Neutrophil (primary cell): ENCODE data around the gene MSH2.

Experiments used
- H3K27ac ChIP-seq: fragments of 200-600 bp; sonication (generic); 2 replicates; pipeline ENCODE4 v1.5.1; 2016; ENCODE audit warnings: mild to moderate bottlenecking, moderate library complexity
- H3K27me3 ChIP-seq: fragments of 200-600 bp; sonication (generic); 2 replicates; pipeline ENCODE4 v1.6.0; 2016; ENCODE audit warnings: mild to moderate bottlenecking
- H3K36me3 ChIP-seq: fragments of 200-600 bp; sonication (generic); 2 replicates; pipeline ENCODE4 v1.5.1; 2017
- H3K4me1 ChIP-seq, 2 experiments: fragments of 200-600 bp in 1 of 2; sonication (generic) in 1 of 2; 1 replicate in 1 of 2; 2 replicates in 1 of 2; pipeline versions ENCODE4 v1.5.1 to v1.6.1; 2013 to 2016; ENCODE audit warnings: low read depth in 1 of 2, low read length in 1 of 2, mild to moderate bottlenecking in 1 of 2, moderate library complexity in 1 of 2; ENCODE audit not compliant: control insufficient read depth in 1 of 2, insufficient read depth in 1 of 2
- H3K4me3 ChIP-seq, 2 experiments: fragments of 200-600 bp in 1 of 2; sonication (generic) in 1 of 2; 1 replicate in 1 of 2; 2 replicates in 1 of 2; pipeline ENCODE4 v1.5.1; 2013 to 2016; ENCODE audit warnings: low read depth in 1 of 2, low read length in 1 of 2, mild to moderate bottlenecking in 1 of 2, moderate library complexity in 1 of 2
- H3K9me3 ChIP-seq: fragments of 200-600 bp; sonication (generic); 2 replicates; pipeline ENCODE4 v1.5.1; 2016
- CTCF ChIP-seq: fragments of 200-600 bp; sonication (generic); IDR thresholded peaks from 2 replicates; pipeline ENCODE4 v1.5.1; 2016; ENCODE audit warnings: antibody characterized with exemption

The MSH2 gene

GRCh38 chr2:47485177-47485576 is 82.2 kb downstream of the MSH2 start:
- Histone ChIP-seq H3K9me3 (no peaks in the 10 kb centered on the region), H3K36me3 (no peaks in the 10 kb centered on the region), H3K27me3 (no peaks in the 10 kb centered on the region), H3K4me3 (no peak overlapping the region), H3K27ac (no peak overlapping the region), H3K4me1 (no peaks in the 10 kb centered on the region)
- TF ChIP-seq CTCF, result no peak

GRCh38 chr2:47485751-47486300 is 82.9 kb downstream of the MSH2 start:
- no peak overlapping the region for H3K27ac ChIP-seq
- no peaks in the 10 kb centered on the region for H3K27me3 ChIP-seq
- no peaks in the 10 kb centered on the region for H3K36me3 ChIP-seq
- no peaks in the 10 kb centered on the region for H3K4me1 ChIP-seq
- H3K9me3 ChIP-seq, result no peaks in the 10 kb centered on the region
- TF ChIP-seq CTCF, result no peak
- no peak overlapping the region for H3K4me3 ChIP-seq

- Histone ChIP-seq H3K36me3 (no peaks in the 10 kb centered on the region), H3K4me3 (no peak overlapping the region), H3K27ac (no peak overlapping the region), H3K4me1 (no peaks in the 10 kb centered on the region), H3K9me3 (no peaks in the 10 kb centered on the region), H3K27me3 (no peaks in the 10 kb centered on the region)
- TF ChIP-seq CTCF, result no peak
Observed at GRCh38 chr2:47486841-47487497, 84.0 kb downstream of the MSH2 start.

DNA sequence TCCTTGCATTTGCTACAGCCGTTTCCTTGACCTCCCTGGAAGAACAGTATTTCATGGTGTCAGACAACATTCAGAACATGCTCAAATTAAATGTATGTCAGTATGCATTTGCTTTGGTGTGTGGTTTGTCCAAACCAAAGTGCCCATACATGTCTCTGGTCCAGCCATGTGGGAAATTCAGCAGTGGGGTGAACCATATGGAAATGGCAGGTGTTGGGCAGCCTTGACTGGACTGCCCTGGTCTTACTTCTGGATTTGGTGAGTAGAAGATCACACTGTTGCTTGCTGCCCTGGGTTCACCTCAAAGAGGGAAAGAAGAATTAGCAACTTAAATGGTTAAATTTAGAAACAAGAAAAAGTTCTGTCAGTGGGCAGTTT is 84.5 kb downstream of the MSH2 start:
- no peaks in the 10 kb centered on the region for H3K9me3 ChIP-seq
- H3K27me3 ChIP-seq, result no peaks in the 10 kb centered on the region
- TF ChIP-seq CTCF, result no peak
- H3K4me1 ChIP-seq, result no peaks in the 10 kb centered on the region
- H3K36me3 ChIP-seq, result no peaks in the 10 kb centered on the region
- H3K4me3 ChIP-seq, result no peak overlapping the region
- H3K27ac ChIP-seq, result no peak overlapping the region

DNA sequence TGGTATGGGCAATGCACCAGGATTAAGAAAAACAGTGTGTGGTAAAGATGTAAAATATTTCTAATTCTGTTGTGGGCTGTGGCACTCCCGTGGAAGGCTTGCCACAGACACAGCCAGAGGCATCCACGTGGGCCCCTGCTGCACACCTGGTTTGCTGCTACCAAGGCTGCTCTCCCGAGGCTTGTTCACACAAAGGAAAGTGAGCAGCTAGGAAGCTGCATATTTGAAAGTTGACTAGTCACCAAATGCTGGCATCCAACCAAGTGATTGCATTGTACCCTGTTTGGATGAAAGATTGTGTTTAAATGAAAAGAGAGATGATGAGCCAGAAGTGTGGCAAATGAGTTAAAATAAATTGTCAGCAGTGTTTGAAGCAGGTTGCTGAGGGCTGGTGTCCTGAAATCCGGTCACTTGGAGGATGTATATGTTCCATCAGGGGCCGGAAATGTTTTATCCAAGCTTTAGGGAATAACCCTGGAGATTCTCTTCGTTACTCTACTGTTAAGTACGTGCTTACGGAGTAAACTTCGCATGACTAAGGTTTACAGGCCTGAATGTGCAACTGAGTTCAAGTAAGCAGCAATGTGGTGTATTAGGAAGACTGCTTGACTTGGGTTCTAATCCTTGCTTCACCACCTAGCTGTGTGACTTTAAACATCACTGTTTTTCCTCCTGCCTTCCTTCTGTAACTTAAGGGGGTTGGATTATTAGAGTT is 86.1 kb downstream of the MSH2 start:
- Histone ChIP-seq H3K4me3 (no peak overlapping the region), H3K4me1 (no peaks in the 10 kb centered on the region), H3K36me3 (no peaks in the 10 kb centered on the region), H3K9me3 (no peaks in the 10 kb centered on the region), H3K27ac (no peak overlapping the region), H3K27me3 (no peaks in the 10 kb centered on the region)
- no peak for TF ChIP-seq CTCF
